SK-N-DZ (cell line): ENCODE data around the gene BIN1.
A peak's percentile ranks its signal among the peaks of the same experiment; 100 is the strongest.

ENCODE experiments used
- DNase-seq: peaks from one replicate; pipeline ENCODE4 v3.0.0-alpha.2; 2015; ENCODE audit warnings: low spot score

Gene BIN1

DNA sequence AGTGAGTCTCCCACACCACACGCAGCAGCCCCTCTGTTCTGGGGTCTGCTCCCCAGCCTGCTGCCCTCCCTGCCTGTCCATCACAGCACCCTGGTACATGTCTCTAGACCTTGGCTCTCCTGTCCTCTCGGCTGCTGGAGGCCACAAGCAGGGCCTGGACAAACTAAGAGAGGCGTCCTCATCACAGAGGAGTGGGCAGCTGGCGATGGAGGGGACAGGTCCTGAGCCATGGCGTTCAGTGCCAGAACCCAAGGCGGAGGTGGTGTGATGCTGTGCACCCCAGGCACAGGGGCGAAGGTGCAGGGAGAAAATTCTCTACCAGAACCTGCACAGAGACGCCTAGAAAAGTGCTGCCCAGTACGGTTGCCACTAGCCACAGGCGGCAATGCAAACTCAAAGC is 47.4 kb downstream of the BIN1 start:
- DNase-seq: no peak

GRCh38 chr2:127058954-127059252 is 48.1 kb downstream of the BIN1 start:
- DNase-seq: no peak

DNA sequence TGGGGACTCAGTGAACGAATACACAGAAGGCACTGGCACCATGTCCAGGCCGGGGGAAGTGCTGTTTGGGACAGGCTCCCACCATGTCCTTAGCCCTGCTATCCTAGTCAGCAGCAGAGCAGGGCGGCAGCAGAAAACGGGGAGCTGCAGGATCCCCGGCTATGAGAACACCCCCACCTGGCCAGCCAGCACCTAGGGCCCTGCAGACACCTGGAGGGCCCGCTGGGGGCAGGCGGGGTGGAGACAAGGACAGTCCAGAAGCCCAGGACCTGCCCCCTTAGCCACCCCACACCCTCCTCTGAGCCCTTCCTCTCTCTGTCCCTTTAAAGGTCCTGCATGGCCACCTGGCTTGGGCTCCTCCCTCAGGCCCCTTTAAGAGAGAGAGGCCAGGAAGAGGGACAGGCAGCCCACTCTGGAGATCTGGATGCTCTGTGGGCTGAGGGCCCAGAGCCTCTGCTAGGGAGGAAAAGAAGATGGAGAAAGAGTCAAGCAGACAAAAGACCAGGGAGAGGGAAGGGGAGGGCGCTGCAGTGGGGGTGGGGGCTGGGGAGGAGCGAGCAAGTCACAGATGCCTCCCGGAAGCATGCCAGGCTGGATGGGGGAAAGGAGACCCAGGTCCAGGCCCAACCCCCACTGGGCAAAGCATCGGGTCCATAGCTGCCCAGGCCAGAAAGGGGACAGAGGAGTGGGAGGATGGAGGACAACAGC is 48.6 kb downstream of the BIN1 start:
- no peak for DNase-seq

DNA sequence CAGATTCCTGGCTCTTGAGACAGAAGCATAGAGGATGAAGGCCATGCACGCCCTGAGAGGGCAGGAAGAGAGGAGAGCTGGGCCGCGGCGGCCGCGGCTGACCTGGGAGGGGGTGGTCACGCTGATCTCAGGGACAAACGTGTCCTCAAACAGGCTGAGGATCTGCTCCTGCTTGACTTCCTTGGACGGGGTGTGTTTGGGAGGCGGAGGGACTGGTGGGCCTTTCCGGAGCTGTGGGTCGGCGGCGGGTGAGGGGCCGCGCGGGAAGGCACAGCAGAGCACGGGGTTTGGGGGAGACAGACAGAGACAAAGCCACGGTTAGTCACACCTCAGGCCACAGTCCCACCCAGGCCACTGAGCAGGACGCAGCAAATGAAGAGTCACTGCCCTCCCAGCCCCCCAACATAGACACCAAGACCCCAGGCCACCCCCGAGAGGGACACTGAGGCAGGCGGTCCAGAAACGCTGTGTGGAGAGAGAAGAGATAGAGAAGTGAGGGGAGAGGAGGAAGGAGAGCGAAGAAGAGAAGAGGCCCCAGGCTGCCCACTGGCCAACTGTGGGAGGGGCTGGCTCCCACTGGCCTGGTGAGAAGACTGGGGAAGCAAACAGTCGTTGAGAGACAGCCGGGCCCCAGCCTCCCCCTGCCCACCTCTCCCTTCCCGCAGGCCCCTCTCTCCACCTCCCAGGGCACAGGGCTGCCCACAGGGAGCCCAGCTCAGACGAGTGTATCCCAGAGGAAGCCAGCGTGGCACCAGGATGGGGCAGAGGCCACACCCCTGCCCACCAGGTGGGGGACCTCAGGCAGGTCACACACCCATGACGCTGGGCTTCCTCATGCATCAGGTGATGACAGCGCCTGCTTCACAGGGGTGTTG is 49.3 kb downstream of the BIN1 start:
- DNase-seq: no peak

- no peak for DNase-seq
Observed at GRCh38 chr2:127056631-127057370, 50.2 kb downstream of the BIN1 start.

DNA sequence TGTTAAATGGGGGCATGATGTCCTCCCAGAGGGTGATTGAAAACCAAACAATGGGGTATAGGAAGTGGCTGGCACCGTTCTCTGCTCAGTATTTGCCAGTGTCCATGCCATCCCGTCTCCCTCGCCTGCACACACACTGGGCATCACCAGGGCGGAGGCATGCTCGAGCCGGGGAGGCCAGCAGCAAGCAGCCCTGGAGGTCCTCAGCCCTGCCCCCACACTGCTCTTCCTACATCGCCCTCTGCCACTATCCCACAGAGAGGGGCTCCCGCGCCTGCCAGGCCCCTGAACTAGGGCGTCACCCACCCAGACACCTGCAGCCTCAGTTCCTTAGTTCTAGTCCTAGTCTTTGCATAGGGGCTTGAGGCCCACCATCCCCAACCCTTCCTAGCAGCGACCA is 50.9 kb downstream of the BIN1 start:
- no peak for DNase-seq

DNA sequence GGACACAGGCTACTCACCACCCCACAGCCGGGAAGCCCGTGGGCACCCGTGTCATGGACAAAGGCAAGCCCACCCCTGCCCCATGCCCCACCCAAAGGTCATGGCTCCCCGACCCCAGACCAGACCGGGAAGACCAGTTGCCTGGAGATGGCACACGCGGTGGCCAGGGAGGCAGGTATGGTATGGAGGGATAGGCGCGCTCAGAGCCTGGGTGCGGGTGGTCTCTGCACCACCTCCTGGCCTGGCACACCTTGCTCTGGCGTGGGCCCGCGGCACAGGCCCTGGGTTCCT is 51.2 kb downstream of the BIN1 start:
- no peak for DNase-seq

- no peak for DNase-seq
Observed at GRCh38 chr2:127054996-127055785, 51.8 kb downstream of the BIN1 start.

GRCh38 chr2:127054604-127054930 is 52.4 kb downstream of the BIN1 start:
- DNase-seq: no peak

DNA sequence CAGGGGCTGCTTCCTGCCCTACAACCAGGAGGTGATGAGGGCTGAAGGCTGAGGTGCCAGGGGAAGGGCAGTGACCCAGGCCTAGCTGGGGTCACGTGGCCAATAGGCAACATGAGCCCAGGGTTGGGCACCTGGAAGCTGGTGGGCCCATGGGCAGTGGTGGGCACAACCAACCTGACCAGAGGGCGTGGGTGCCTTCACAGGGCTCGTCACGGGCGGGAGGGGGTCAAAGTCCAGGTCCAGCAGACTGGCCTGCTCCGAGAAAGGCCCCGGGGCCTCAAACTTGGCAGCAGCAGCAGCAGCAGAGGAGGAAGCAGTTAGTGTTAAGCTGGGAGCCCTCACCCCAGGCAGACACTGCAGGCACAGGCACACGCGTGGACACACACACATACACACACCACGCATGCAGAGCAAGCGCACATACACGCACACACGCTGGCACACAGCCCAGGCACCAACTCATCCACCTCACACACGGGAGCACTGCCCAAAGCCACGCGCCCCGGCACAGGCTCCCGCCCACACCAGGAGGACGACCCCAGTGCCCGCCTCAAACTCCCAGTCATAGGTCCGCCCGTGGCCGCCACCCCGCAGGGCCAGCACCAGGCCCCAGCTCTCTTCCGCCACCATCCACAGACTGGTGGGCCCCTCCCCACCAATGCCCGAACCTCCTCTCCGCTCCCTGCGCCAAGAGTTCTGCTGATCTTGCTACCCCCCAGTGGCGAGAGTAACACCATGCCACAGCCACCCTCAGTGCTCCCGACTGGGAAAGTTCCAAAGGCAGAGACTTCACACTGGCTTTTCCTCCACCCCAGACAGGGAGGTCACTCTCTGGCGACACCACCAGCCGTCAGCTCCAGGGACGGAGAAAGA is 53.0 kb downstream of the BIN1 start:
- no peak for DNase-seq

- no peak for DNase-seq
Observed at GRCh38 chr2:127052771-127053691, 53.9 kb downstream of the BIN1 start.

DNA sequence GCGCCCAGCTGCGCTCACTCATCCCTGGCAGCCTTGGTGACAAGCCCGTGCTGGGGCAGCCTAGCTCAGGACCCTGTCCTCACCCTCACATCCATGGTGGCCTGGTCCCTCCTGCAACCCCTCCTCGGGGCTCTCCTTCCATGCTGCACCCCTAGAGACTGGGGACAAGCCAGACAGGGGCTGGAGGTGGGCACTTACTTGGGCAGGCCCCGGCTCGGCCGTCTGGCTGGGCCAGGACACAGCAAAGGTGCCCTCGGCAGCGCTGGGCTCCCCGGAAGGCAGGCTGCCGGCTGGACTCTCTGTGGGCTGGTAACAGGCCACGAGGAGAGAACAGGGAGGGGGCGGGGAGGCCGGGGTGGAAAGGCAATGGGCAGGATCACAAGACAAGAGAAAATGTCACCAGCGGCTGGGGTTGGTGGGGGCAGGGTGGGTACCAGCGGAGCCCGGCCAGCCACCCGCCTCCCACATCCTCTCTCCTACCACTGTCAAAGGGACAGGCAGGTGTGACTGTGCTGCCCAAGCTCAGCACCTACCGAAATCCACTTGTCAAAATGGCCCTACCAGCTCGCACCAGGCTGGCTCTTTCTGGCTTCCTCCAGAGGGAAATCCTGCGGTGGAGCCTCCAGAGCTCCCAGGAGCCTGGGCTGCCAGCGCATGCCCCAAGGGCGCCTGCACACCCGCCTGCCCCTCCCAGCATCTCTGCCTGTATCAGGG is 54.7 kb downstream of the BIN1 start:
- no peak for DNase-seq

GRCh38 chr2:127051116-127052056 is 55.6 kb downstream of the BIN1 start:
- DNase-seq: no peak

DNA sequence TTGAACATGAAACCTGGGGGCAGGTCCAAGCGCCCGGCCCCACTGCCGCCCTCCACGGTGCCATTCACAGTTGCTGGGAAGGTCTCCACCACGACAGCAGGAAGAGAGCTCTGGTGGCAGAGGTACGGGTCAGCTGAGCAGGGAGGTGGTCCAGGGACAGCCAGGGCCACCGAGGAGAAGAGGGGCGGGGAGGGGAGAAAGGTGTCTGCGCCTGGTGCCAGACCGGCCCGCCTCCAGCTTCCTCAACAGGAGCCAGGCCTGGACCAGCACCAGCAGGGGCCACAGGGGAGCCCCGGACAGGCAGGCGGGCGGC is 56.2 kb downstream of the BIN1 start:
- DNase-seq: no peak

DNA sequence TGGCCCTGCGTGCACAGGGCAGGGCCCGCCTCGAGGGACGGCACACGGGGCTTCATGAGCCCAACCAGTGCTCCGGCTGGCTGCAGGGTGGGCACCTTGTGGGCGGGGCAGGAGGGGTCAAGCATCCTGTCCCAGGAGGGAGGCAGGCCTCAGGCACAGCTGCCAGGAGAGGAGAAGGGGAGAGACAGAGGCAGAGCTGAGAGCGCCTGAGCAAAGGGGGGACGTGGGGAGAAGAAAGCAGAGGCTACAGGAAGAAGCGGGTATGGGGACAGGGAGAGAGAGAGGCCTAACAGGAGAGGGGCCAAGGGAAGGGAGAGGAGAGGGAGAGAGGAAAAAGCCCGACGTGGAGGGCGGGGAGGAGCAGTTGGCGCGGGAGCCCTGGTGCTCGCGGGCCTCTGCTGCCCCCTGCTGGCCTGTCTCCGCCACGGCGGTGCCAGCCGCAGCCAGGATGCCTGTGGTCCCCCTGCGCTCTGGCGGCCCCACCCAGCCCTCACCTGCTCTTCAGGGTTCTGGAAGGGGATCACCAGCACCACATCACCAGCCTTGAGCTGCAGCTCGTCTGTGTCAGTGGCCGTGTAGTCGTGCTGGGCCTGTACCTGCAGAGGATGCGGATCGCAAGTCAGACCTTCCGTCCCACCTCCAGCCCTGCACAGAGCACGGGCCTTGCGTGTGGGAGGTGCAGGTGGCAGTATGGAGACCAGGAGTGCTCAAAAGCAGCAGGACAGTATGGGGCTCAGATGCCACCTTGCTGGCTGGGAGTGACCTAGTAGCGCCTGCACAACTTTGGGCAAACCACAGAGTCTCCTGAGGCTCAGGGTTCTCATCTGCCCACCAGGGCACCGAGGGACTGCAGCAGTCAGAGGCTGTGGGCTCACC is 56.8 kb downstream of the BIN1 start:
- DNase-seq: peak; percentile 65

DNA sequence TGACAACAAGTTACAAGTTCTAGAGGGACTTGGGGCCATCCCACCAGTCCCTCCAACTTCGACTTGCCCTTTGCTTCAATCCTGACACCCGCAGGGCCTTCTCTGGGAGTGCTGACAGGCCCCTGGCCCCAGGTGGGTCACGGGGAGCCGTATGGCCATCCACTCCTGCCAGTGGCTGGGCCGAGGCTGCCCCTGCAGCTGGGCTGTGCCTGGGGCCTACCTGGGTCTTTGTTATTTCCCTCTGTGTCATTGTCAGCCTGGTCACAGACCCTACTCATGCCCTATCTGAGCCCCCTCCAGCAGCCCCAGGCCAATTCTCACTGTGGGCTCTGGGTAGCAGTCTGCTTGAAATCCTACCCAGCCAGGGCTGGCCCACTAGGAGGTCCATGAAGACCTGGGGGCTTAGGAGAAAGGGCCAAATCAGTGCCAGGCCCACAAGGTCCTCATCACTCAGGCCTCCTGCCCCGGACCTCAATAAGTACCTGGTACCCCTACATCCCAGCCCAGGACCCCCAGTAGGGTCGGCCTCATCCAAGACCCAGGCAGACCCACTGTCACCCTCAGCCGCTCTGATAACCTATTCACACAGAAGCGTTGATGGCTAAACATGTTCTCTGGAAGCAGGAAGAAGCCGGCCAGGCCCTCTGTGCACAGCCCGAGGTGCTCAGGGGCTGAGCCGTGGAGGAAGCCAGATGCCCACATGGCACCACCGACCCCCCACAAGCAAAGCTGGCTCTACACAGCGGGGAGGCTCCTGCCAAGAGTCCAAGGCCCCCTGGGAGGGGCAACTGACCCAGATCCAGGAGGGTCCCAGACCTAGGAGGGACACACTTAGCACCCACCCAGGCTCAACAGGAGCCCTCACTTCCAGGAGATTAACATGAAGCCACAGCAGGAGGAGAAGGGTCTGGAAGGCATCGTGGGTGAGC is 57.7 kb downstream of the BIN1 start:
- no peak for DNase-seq
